Lower lobe of right lung (tissue), 2 donors: ENCODE measurements around the gene TUNAR. TPM values are rescaled to one million over a fixed set of nuclear protein-coding genes. Genes with fewer than 3 reads are reported as not detected.

Source experiments
- ATAC-seq, 2 donors: fragments of 200-7000 bp; cut with Tn5 transposase; one replicate each; pipeline ENCODE4 v1.9.1; 2020 to 2022; ENCODE audit warnings: mild to moderate bottlenecking in 2 of 2, moderate library complexity in 2 of 2
- DNase-seq: peaks from one replicate; pipeline ENCODE4 v3.0.0-alpha.2; 2020
- H3K27ac ChIP-seq: fragments of 200-600 bp; one replicate; pipeline ENCODE4 v1.8.0; 2022
- H3K27me3 ChIP-seq: fragments of 200-600 bp; one replicate; pipeline ENCODE4 v1.8.0; 2022; ENCODE audit warnings: low read depth
- H3K36me3 ChIP-seq: fragments of 200-600 bp; one replicate; pipeline ENCODE4 v1.8.0; 2022; ENCODE audit warnings: mild to moderate bottlenecking
- H3K4me1 ChIP-seq: fragments of 200-600 bp; one replicate; pipeline ENCODE4 v1.8.0; 2022
- H3K4me3 ChIP-seq: fragments of 200-600 bp; one replicate; pipeline ENCODE4 v1.8.0; 2022; ENCODE audit warnings: mild to moderate bottlenecking
- H3K9me3 ChIP-seq: fragments of 200-600 bp; one replicate; pipeline ENCODE4 v1.8.0; 2022
- CTCF ChIP-seq: fragments of 200-600 bp; IDR thresholded peaks from one replicate; pipeline ENCODE4 v1.8.0; 2022; ENCODE audit warnings: antibody characterized with exemption, mild to moderate bottlenecking
- intact Hi-C: fragments of 100-400 bp; cut with DNase I; formaldehyde crosslinking; loops from one replicate; pipeline ENCODE4 v1.11.0; 2022
- total RNA-seq: library from RNA; stranded (reverse); fragmentation: NEBNext Ultra II Directional; extraction: Animal tissue kit (Norgen Biotek cat#: 25700); gene quantifications from one replicate; pipeline ENCODE4 v1.2.1, GENCODE V29; 2021
- donor health status: DM: no; HTN: yes; CAD: no; lungs with severe emphysema.

TUNAR gene
- total RNA-seq, 1 donor from 2014 or later, result not detected

- H3K27ac ChIP-seq, result no peak overlapping the region
- TF ChIP-seq CTCF, result no peak
- H3K36me3 ChIP-seq, result no peaks in the 10 kb centered on the region
- no peak overlapping the region for H3K4me3 ChIP-seq
- intact Hi-C loops, result no loop called here
- DNase-seq (no peak), ATAC-seq (no peak)
- H3K27me3 ChIP-seq, result peaks cover 16% of the 10 kb centered on the region
- H3K9me3 ChIP-seq, result no peaks in the 10 kb centered on the region
- H3K4me1 ChIP-seq, result no peaks in the 10 kb centered on the region
Measured at GRCh38 chr14:95870772-95871171, 5.9 kb upstream of the TUNAR start.

GRCh38 chr14:95871531-95871930 is 5.1 kb upstream of the TUNAR start:
- no peak for DNase-seq
- Histone ChIP-seq H3K36me3 (no peaks in the 10 kb centered on the region), H3K9me3 (no peaks in the 10 kb centered on the region), H3K4me1 (no peaks in the 10 kb centered on the region), H3K27ac (no peak overlapping the region), H3K4me3 (no peak overlapping the region), H3K27me3 (peaks cover 24% of the 10 kb centered on the region)
- no peak for TF ChIP-seq CTCF
- ATAC-seq, result no peak
- intact Hi-C loops, result no loop called here

GRCh38 chr14:95872777-95873176 is 3.9 kb upstream of the TUNAR start:
- TF ChIP-seq CTCF, result no peak
- Histone ChIP-seq H3K27ac (no peak overlapping the region), H3K4me1 (no peaks in the 10 kb centered on the region), H3K36me3 (no peaks in the 10 kb centered on the region), H3K27me3 (peaks cover 37% of the 10 kb centered on the region), H3K4me3 (no peak overlapping the region), H3K9me3 (no peaks in the 10 kb centered on the region)
- DNase-seq, result no peak
- ATAC-seq, result no peak
- intact Hi-C loops, result no loop called here

- ATAC-seq (peak in 1 of 2 donors; percentile 20), DNase-seq (no peak)
- no peaks in the 10 kb centered on the region for H3K4me1 ChIP-seq
- H3K4me3 ChIP-seq, result no peak overlapping the region
- H3K36me3 ChIP-seq, result no peaks in the 10 kb centered on the region
- peaks cover 52% of the 10 kb centered on the region for H3K27me3 ChIP-seq
- H3K27ac ChIP-seq, result no peak overlapping the region
- no peak for TF ChIP-seq CTCF
- intact Hi-C loops, result no loop called here
- H3K9me3 ChIP-seq, result no peaks in the 10 kb centered on the region
Measured at GRCh38 chr14:95875831-95876760, 536 bp upstream of the TUNAR start.

GRCh38 chr14:95877633-95878032 is 1.0 kb downstream of the TUNAR start:
- Histone ChIP-seq H3K27ac (no peak overlapping the region), H3K4me3 (no peak overlapping the region), H3K4me1 (no peaks in the 10 kb centered on the region), H3K36me3 (no peaks in the 10 kb centered on the region), H3K27me3 (peaks cover 52% of the 10 kb centered on the region), H3K9me3 (no peaks in the 10 kb centered on the region)
- TF ChIP-seq CTCF, result no peak
- ATAC-seq, result no peak
- DNase-seq, result no peak
- intact Hi-C loops, result no loop called here
